HCT116 (cell line): ENCODE measurements around the gene TEAD1. TPM values are rescaled to one million over a fixed set of nuclear protein-coding genes. Genes with fewer than 3 reads are reported as not detected.

ENCODE experiments used
- CBX3 ChIP-seq: IDR thresholded peaks from 2 replicates; pipeline ENCODE4 v1.6.1; 2012; ENCODE audit warnings: low read depth
- EGR1 ChIP-seq: IDR thresholded peaks from 2 replicates; pipeline ENCODE4 v1.6.1; 2012; ENCODE audit warnings: low read depth
- ELF1 ChIP-seq: IDR thresholded peaks from 2 replicates; pipeline ENCODE4 v1.6.1; 2012; ENCODE audit warnings: low read depth, borderline replicate concordance
- EZH2 ChIP-seq: fragments of 200-600 bp; sonication (generic); IDR thresholded peaks from 2 replicates; pipeline ENCODE4 v1.6.1; 2017; ENCODE audit warnings: antibody characterized with exemption, mixed run types
- FOSL1 ChIP-seq: IDR thresholded peaks from 2 replicates; pipeline ENCODE4 v1.6.1; 2012; ENCODE audit warnings: low read depth
- POLR2AphosphoS5 ChIP-seq: IDR thresholded peaks from 2 replicates; pipeline ENCODE4 v1.6.1; 2011; ENCODE audit warnings: mild to moderate bottlenecking, low read depth, low read length, moderate library complexity
- REST ChIP-seq: IDR thresholded peaks from 2 replicates; pipeline ENCODE4 v1.6.1; 2012; ENCODE audit warnings: low read depth
- SP1 ChIP-seq: IDR thresholded peaks from 2 replicates; pipeline ENCODE4 v1.6.1; 2012; ENCODE audit warnings: low read depth
- YY1 ChIP-seq: IDR thresholded peaks from 2 replicates; pipeline ENCODE4 v1.6.1; 2011; ENCODE audit warnings: low read length, low read depth, moderate library complexity, mild to moderate bottlenecking; ENCODE audit not compliant: insufficient replicate concordance; ENCODE audit errors: extremely low read depth
- ZNF274 ChIP-seq: fragments of 200-500 bp; sonication (Bioruptor generic); IDR thresholded peaks from 2 replicates; pipeline ENCODE4 v1.6.1; 2014; ENCODE audit warnings: mild to moderate bottlenecking, low read depth, low read length, inconsistent platforms
- total RNA-seq: library from RNA; stranded (reverse); gene quantifications from one replicate; pipeline ENCODE4 v1.2.1, GENCODE V29; 2021; ENCODE audit not compliant: unreplicated experiment
- TF ChIP-seq, protein P1 (sequence below), 3 experiments: fragments of 200-600 bp in 1 of 3; sonication (generic) in 1 of 3; IDR thresholded peaks in 2 of 3; conservative IDR thresholded peaks in 1 of 3; 2 replicates each; pipeline ENCODE4 v1.5.1; 2012 to 2017; ENCODE audit warnings: low read depth in 2 of 3, low read length in 2 of 3, antibody characterized with exemption in 1 of 3, borderline replicate concordance in 1 of 3, control low read depth in 1 of 3, mild to moderate bottlenecking in 1 of 3, mixed read lengths in 1 of 3, mixed run types in 1 of 3, moderate library complexity in 1 of 3; ENCODE audit not compliant: insufficient read depth in 1 of 3
- TF ChIP-seq, protein P2 (sequence below): IDR thresholded peaks from 2 replicates; pipeline ENCODE4 v1.6.1; 2012

Gene TEAD1
- total RNA-seq, 1 experiment from 2014 or later: 103 TPM

- no peak for TF ChIP-seq REST
- TF ChIP-seq EGR1: no peak
- no peak for TF ChIP-seq ELF1
- TF ChIP-seq SP1: no peak
- TF ChIP-seq, protein P1, sequence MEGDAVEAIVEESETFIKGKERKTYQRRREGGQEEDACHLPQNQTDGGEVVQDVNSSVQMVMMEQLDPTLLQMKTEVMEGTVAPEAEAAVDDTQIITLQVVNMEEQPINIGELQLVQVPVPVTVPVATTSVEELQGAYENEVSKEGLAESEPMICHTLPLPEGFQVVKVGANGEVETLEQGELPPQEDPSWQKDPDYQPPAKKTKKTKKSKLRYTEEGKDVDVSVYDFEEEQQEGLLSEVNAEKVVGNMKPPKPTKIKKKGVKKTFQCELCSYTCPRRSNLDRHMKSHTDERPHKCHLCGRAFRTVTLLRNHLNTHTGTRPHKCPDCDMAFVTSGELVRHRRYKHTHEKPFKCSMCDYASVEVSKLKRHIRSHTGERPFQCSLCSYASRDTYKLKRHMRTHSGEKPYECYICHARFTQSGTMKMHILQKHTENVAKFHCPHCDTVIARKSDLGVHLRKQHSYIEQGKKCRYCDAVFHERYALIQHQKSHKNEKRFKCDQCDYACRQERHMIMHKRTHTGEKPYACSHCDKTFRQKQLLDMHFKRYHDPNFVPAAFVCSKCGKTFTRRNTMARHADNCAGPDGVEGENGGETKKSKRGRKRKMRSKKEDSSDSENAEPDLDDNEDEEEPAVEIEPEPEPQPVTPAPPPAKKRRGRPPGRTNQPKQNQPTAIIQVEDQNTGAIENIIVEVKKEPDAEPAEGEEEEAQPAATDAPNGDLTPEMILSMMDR (IDR thresholded peaks at IDR 0.05 in 2 of 3, conservative IDR thresholded peaks at IDR 0.05 in 1 of 3; ENCODE audit: borderline replicate concordance in 1 of 3, insufficient read depth in 1 of 3, low read depth in 2 of 3, low read length in 2 of 3): no peak
- TF ChIP-seq EZH2: no peak
- no peak for TF ChIP-seq ZNF274
- no peak for TF ChIP-seq FOSL1
- no peak for TF ChIP-seq CBX3
- TF ChIP-seq, protein P2, sequence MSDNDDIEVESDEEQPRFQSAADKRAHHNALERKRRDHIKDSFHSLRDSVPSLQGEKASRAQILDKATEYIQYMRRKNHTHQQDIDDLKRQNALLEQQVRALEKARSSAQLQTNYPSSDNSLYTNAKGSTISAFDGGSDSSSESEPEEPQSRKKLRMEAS: no peak
- TF ChIP-seq YY1: no peak
- TF ChIP-seq POLR2AphosphoS5: no peak
- TF ChIP-seq, all 23 proteins: peak for 0
These were observed 152.2 kb downstream of the TEAD1 start (continued) for GRCh38 chr11:12826441-12826840.
